ENCODE measurements around the gene SLC7A9.

SLC7A9 gene

DNA sequence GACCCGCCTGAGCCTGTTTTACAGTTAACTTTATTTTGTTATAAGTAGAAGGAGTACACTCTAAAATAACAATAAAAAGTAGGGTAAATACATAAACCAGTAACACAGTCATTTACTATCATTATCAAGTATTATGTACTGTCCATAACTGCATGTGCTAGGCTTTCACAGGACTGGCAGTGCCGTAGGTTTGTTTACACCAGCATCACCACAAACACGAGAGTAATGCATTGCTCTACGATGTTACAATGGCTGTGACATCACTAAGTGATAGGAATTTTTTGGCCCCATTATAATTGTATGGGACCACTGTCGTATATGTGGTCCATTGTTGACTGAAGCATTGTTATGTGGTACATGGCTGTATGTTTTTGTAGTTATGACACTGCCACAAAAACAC is 41.3 kb upstream of the SLC7A9 start:
- DNase-seq (ENCODE audit: low read depth), result no peak
- TF ChIP-seq, protein P1, sequence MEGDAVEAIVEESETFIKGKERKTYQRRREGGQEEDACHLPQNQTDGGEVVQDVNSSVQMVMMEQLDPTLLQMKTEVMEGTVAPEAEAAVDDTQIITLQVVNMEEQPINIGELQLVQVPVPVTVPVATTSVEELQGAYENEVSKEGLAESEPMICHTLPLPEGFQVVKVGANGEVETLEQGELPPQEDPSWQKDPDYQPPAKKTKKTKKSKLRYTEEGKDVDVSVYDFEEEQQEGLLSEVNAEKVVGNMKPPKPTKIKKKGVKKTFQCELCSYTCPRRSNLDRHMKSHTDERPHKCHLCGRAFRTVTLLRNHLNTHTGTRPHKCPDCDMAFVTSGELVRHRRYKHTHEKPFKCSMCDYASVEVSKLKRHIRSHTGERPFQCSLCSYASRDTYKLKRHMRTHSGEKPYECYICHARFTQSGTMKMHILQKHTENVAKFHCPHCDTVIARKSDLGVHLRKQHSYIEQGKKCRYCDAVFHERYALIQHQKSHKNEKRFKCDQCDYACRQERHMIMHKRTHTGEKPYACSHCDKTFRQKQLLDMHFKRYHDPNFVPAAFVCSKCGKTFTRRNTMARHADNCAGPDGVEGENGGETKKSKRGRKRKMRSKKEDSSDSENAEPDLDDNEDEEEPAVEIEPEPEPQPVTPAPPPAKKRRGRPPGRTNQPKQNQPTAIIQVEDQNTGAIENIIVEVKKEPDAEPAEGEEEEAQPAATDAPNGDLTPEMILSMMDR (conservative IDR thresholded peaks at IDR 0.05; ENCODE audit: low read depth, low read length), result no peak
- no peak overlapping the region for H3K4me3 ChIP-seq (ENCODE audit: low read depth, low read length)

GRCh38 chr19:32910094-32910493 is 40.5 kb upstream of the SLC7A9 start:
- no peak overlapping the region for H3K4me3 ChIP-seq (ENCODE audit: low read depth, low read length)
- no peak for DNase-seq (ENCODE audit: low read depth)
- TF ChIP-seq, protein P1 (conservative IDR thresholded peaks at IDR 0.05; ENCODE audit: low read depth, low read length), result no peak

DNA sequence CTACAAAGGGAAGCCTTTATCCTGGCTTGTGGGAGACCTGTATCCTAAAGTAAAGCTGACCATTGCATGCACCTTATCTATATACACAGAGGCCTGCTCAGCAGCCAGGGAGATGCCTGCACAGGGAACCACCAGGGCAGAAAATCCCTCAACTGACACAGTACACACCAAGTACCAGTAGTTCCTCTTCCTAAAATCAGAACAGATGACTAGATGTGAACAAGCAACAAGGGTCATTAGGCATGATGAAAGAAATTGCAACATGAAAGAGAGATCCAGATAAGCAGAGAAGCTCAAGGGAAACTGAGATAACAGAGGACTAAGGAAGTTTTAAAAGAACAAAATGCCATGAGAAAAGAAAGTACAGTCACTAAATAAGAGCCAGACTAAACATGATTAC is 39.7 kb upstream of the SLC7A9 start:
- no peak overlapping the region for H3K4me3 ChIP-seq (ENCODE audit: low read depth, low read length)
- TF ChIP-seq, protein P1 (conservative IDR thresholded peaks at IDR 0.05; ENCODE audit: low read depth, low read length), result no peak
- no peak for DNase-seq (ENCODE audit: low read depth)

DNA sequence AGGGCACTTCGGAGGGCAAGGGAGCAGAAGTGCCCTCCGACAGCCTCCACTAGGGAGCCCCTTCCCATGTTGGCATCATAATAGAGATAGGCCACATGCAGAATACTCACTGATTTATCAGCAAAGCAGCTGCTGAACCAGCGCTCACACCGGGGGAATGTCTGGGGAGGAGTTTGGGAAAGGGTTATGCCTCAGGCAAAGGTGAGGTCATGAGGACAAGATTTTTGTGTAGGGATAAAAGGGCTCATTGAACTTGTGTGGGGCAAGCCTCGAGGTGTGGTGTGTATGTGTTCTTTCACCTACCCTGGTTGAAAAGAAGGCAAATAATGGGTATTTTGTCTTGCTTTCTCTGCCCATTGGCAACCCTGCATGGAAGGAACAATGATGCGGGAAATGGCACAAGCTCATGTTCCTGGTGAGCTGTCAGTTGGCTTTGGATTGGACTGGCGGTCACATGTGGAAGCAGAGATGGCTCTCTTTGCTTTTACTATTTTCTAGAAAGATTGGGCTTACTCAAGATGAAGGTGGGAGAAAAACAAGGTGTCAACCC is 39.1 kb upstream of the SLC7A9 start:
- DNase-seq (ENCODE audit: low read depth), result no peak
- no peak overlapping the region for H3K4me3 ChIP-seq (ENCODE audit: low read depth, low read length)
- TF ChIP-seq, protein P1 (conservative IDR thresholded peaks at IDR 0.05; ENCODE audit: low read depth, low read length), result no peak

DNA sequence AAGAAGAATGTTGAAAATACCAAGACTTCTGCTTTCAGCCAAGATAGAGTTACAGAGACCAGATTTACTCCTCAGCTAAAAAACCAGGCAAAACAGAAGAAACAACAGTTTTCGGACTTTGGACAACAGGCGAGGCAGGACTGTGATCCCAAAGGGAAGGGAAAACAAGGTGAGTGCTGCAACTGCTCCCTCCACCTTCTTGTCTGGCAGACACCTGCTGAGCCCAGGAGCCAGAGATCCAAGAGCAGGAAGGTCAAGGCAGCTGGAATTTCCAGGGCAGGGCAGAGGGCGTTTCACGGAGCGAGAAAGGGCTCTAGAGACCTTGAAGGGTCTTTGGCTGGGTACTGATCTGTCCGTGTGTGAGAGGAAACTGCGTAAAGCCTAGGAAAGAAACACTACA is 32.9 kb upstream of the SLC7A9 start:
- H3K4me3 ChIP-seq (ENCODE audit: low read depth, low read length), result no peak overlapping the region
- TF ChIP-seq, protein P1 (conservative IDR thresholded peaks at IDR 0.05; ENCODE audit: low read depth, low read length), result no peak
- no peak for DNase-seq (ENCODE audit: low read depth)

- TF ChIP-seq, protein P1 (conservative IDR thresholded peaks at IDR 0.05; ENCODE audit: low read depth, low read length), result no peak
- DNase-seq (ENCODE audit: low read depth), result no peak
- H3K4me3 ChIP-seq (ENCODE audit: low read depth, low read length), result no peak overlapping the region
Measured at GRCh38 chr19:32901504-32902161, 32.1 kb upstream of the SLC7A9 start.
